NCI-H2029 (cell line): ENCODE measurements around the gene VAV1.
A peak's percentile ranks its signal among the peaks of the same experiment; 100 is the strongest.
"Not testable (repeated sequence)": the region's sequence is repeated elsewhere in the genome, so short reads cannot be mapped to it uniquely, and the experiment has no call there.

Experiments used
- DNase-seq: peaks from one replicate; lab custom pipeline; 2025; lab: John Stamatoyannopoulos, UW

The VAV1 gene

GRCh38 chr19:6737284-6737872, 35.1 kb upstream of the VAV1 start, which contains the start of gene GPR108:
TSS of gene GPR108 (minus strand) at chr19:6737580. CDS start at chr19:6737576, 4 bp downstream.
- peak; percentile 99 for DNase-seq

GRCh38 chr19:6737873-6738786, 34.4 kb upstream of the VAV1 start:
- DNase-seq, result peak; percentile 77

GRCh38 chr19:6738787-6739389, 33.6 kb upstream of the VAV1 start:
- peak; percentile 66 for DNase-seq

GRCh38 chr19:6739390-6739882, 33.1 kb upstream of the VAV1 start, which contains the start of gene TRIP10:
TSS of gene TRIP10 (plus strand) at chr19:6739680. CDS start at chr19:6739762, 82 bp downstream.
- DNase-seq, result peak; percentile 72

GRCh38 chr19:6739883-6740588, 32.5 kb upstream of the VAV1 start:
- DNase-seq, result no peak

- no peak for DNase-seq
Observed at GRCh38 chr19:6740589-6741343, 31.7 kb upstream of the VAV1 start.

GRCh38 chr19:6743066-6743465, 29.4 kb upstream of the VAV1 start:
- DNase-seq, result no peak

- DNase-seq, result no peak
Observed at GRCh38 chr19:6743714-6744380, 28.7 kb upstream of the VAV1 start.

- DNase-seq, result peak; percentile 27
Observed at GRCh38 chr19:6744381-6745301, 27.9 kb upstream of the VAV1 start.

- no peak for DNase-seq
Observed at GRCh38 chr19:6745965-6746364, 26.5 kb upstream of the VAV1 start.

GRCh38 chr19:6748543-6748942, 24.0 kb upstream of the VAV1 start:
- DNase-seq, result not testable (repeated sequence)

- no peak for DNase-seq
Observed at GRCh38 chr19:6750062-6750461, 22.4 kb upstream of the VAV1 start.

GRCh38 chr19:6751189-6751588, 21.3 kb upstream of the VAV1 start:
- no peak for DNase-seq

- no peak for DNase-seq
Observed at GRCh38 chr19:6752256-6753177, 20.0 kb upstream of the VAV1 start.

- DNase-seq, result no peak
Observed at GRCh38 chr19:6753178-6754031, 19.1 kb upstream of the VAV1 start.

GRCh38 chr19:6754136-6754535, 18.4 kb upstream of the VAV1 start:
- no peak for DNase-seq

- DNase-seq, result no peak
Observed at GRCh38 chr19:6754653-6755463, 17.6 kb upstream of the VAV1 start.
